H9 (cell line): ENCODE measurements around the gene TNIK. TPM values are rescaled to one million over a fixed set of nuclear protein-coding genes. Genes with fewer than 3 reads are reported as not detected.

Experiments
- DNase-seq: peaks from one replicate; pipeline ENCODE4 v3.0.0-alpha.2; 2017
- H2AFZ ChIP-seq: one replicate; pipeline ENCODE4 v1.6.1; 2013; ENCODE audit warnings: mild to moderate bottlenecking, low read length, control low read depth, moderate library complexity
- H2AK5ac ChIP-seq: 2 replicates; pipeline ENCODE4 v1.6.1; 2013; ENCODE audit warnings: low read length, control low read depth, mixed read lengths; ENCODE audit not compliant: insufficient read length
- H2BK120ac ChIP-seq: one replicate; pipeline ENCODE4 v1.6.1; 2013; ENCODE audit warnings: low read depth, mild to moderate bottlenecking, low read length, control low read depth, inconsistent platforms; ENCODE audit not compliant: poor library complexity, severe bottlenecking
- H2BK12ac ChIP-seq: 2 replicates; pipeline ENCODE4 v1.6.1; 2013; ENCODE audit warnings: low read length, control low read depth, mixed read lengths, low read depth; ENCODE audit not compliant: insufficient read length
- H2BK15ac ChIP-seq: 2 replicates; pipeline ENCODE4 v1.6.1; 2013; ENCODE audit warnings: low read depth, low read length, control low read depth
- H2BK20ac ChIP-seq: one replicate; pipeline ENCODE4 v1.6.1; 2013; ENCODE audit warnings: low read depth, mild to moderate bottlenecking, low read length, control low read depth, inconsistent platforms; ENCODE audit not compliant: poor library complexity, severe bottlenecking
- H2BK5ac ChIP-seq: 2 replicates; pipeline ENCODE4 v1.6.1; 2013; ENCODE audit warnings: low read length, control low read depth, mixed read lengths; ENCODE audit not compliant: insufficient read length
- H3K14ac ChIP-seq: 2 replicates; pipeline ENCODE4 v1.6.1; 2013; ENCODE audit warnings: low read length, control low read depth; ENCODE audit not compliant: insufficient read depth
- H3K18ac ChIP-seq: 2 replicates; pipeline ENCODE4 v1.6.1; 2013; ENCODE audit warnings: low read depth, mild to moderate bottlenecking, mixed read lengths, low read length, control low read depth; ENCODE audit not compliant: insufficient read length
- H3K23ac ChIP-seq: 2 replicates; pipeline ENCODE4 v1.6.1; 2013; ENCODE audit warnings: low read length, control low read depth, mixed read lengths, low read depth; ENCODE audit not compliant: insufficient read length
- H3K23me2 ChIP-seq: 2 replicates; pipeline ENCODE4 v1.6.1; 2013; ENCODE audit warnings: low read depth, mild to moderate bottlenecking, mixed read lengths, low read length, control low read depth; ENCODE audit not compliant: insufficient read length, poor library complexity, severe bottlenecking
- H3K27ac ChIP-seq: 2 replicates; pipeline ENCODE4 v1.5.1; 2013; ENCODE audit warnings: low read length, control low read depth, mixed read lengths, low read depth; ENCODE audit not compliant: insufficient read length
- H3K27me3 ChIP-seq: 2 replicates; pipeline ENCODE4 v1.6.1; 2013; ENCODE audit warnings: low read length, control low read depth, inconsistent platforms; ENCODE audit not compliant: insufficient read depth
- H3K4ac ChIP-seq: 2 replicates; pipeline ENCODE4 v1.6.1; 2013; ENCODE audit warnings: low read depth, mild to moderate bottlenecking, control low read depth, inconsistent platforms, low read length, moderate library complexity
- H3K4me1 ChIP-seq: 2 replicates; pipeline ENCODE4 v1.6.1; 2013; ENCODE audit warnings: low read length, control low read depth, inconsistent platforms; ENCODE audit not compliant: insufficient read depth
- H3K4me2 ChIP-seq: 2 replicates; pipeline ENCODE4 v1.6.1; 2013; ENCODE audit warnings: low read length, control low read depth, mixed read lengths; ENCODE audit not compliant: insufficient read length, insufficient read depth
- H3K56ac ChIP-seq: 2 replicates; pipeline ENCODE4 v1.6.1; 2013; ENCODE audit warnings: low read depth, mild to moderate bottlenecking, mixed read lengths, low read length, control low read depth; ENCODE audit not compliant: insufficient read length
- H3K79me1 ChIP-seq: 2 replicates; pipeline ENCODE4 v1.6.1; 2013; ENCODE audit warnings: low read depth, mild to moderate bottlenecking, moderate library complexity, low read length, control low read depth, inconsistent platforms; ENCODE audit not compliant: insufficient read depth, poor library complexity, severe bottlenecking
- H3K79me2 ChIP-seq: 2 replicates; pipeline ENCODE4 v1.6.1; 2013; ENCODE audit warnings: low read length, control low read depth, inconsistent platforms; ENCODE audit not compliant: insufficient read depth
- H3K9ac ChIP-seq: 2 replicates; pipeline ENCODE4 v1.6.1; 2013; ENCODE audit warnings: low read length, control low read depth, mixed read lengths; ENCODE audit not compliant: insufficient read length; ENCODE audit errors: extremely low read depth
- H3K9me3 ChIP-seq: one replicate; pipeline ENCODE4 v1.6.1; 2013; ENCODE audit warnings: low read depth, low read length, inconsistent platforms; ENCODE audit not compliant: control insufficient read depth
- H3T11ph ChIP-seq: one replicate; pipeline ENCODE4 v1.6.1; 2013; ENCODE audit warnings: mild to moderate bottlenecking, low read length, control low read depth, inconsistent platforms
- H4K20me1 ChIP-seq: one replicate; pipeline ENCODE4 v1.6.1; 2013; ENCODE audit not compliant: control insufficient read depth, insufficient read length, insufficient read depth
- H4K5ac ChIP-seq: 2 replicates; pipeline ENCODE4 v1.6.1; 2013; ENCODE audit warnings: low read depth, mild to moderate bottlenecking, mixed read lengths, low read length, control low read depth; ENCODE audit not compliant: insufficient read length
- H4K8ac ChIP-seq: replicated peaks from 2 replicates; pipeline ENCODE4 v1.6.1; 2013; ENCODE audit warnings: low read length, control low read depth, mixed read lengths, low read depth; ENCODE audit not compliant: insufficient read length
- H4K91ac ChIP-seq: 2 replicates; pipeline ENCODE4 v1.6.1; 2013; ENCODE audit warnings: low read depth, mild to moderate bottlenecking, moderate library complexity, mixed read lengths, low read length, control low read depth; ENCODE audit not compliant: insufficient read length
- H3K27ac Mint-ChIP-seq, 3 experiments: 2 replicates in 2 of 3; 3 replicates in 1 of 3; pipeline ENCODE4 v1.8.0; 2020 to 2021; ENCODE audit warnings: mixed read lengths in 3 of 3, mild to moderate bottlenecking in 1 of 3, moderate library complexity in 1 of 3
- H3K27me3 Mint-ChIP-seq: 2 replicates; pipeline ENCODE4 v1.8.0; 2021; ENCODE audit warnings: low read depth, mild to moderate bottlenecking, moderate library complexity, mixed read lengths
- H3K36me3 Mint-ChIP-seq, 3 experiments: 2 replicates in 2 of 3; 3 replicates in 1 of 3; pipeline ENCODE4 v1.8.0; 2020 to 2021; ENCODE audit warnings: low read depth in 3 of 3, mixed read lengths in 3 of 3; ENCODE audit not compliant: insufficient read depth in 1 of 3
- H3K4me1 Mint-ChIP-seq, 2 experiments: 2 replicates each; pipeline ENCODE4 v1.8.0; 2020; ENCODE audit warnings: mixed read lengths in 2 of 2
- H3K4me3 Mint-ChIP-seq, 2 experiments: 2 replicates in 1 of 2; 3 replicates in 1 of 2; pipeline ENCODE4 v1.8.0; 2020 to 2021; ENCODE audit warnings: mild to moderate bottlenecking in 2 of 2, mixed read lengths in 2 of 2, moderate library complexity in 1 of 2
- H3K9me3 Mint-ChIP-seq, 2 experiments: 2 replicates in 1 of 2; 3 replicates in 1 of 2; pipeline ENCODE4 v1.8.0; 2020; ENCODE audit warnings: mild to moderate bottlenecking in 2 of 2, mixed read lengths in 2 of 2, moderate library complexity in 1 of 2
- WGBS: extraction: QIAGEN DNeasy Blood & Tissue Kit; methylation state at CpG from one replicate; pipeline ENCODE4 v1.1.7; 2013; ENCODE audit warnings: missing lambda C conversion rate, low lambda C conversion rate, mixed read lengths; ENCODE audit not compliant: insufficient read length; ENCODE audit errors: extremely low coverage; 5-methylcytosine and 5-hydroxymethylcytosine counted together
- total RNA-seq: library from RNA; stranded (reverse); gene quantifications from 2 replicates; pipeline ENCODE4 v1.2.1, GENCODE V29; 2021
- TF ChIP-seq, protein P1 (sequence below): fragments of 200-600 bp; sonication (generic); conservative IDR thresholded peaks from 3 replicates; pipeline ENCODE4 v1.8.0; 2021; ENCODE audit warnings: antibody characterized with exemption, mild to moderate bottlenecking

Gene TNIK
- total RNA-seq, 1 experiment from 2014 or later: 15.9 TPM

DNA sequence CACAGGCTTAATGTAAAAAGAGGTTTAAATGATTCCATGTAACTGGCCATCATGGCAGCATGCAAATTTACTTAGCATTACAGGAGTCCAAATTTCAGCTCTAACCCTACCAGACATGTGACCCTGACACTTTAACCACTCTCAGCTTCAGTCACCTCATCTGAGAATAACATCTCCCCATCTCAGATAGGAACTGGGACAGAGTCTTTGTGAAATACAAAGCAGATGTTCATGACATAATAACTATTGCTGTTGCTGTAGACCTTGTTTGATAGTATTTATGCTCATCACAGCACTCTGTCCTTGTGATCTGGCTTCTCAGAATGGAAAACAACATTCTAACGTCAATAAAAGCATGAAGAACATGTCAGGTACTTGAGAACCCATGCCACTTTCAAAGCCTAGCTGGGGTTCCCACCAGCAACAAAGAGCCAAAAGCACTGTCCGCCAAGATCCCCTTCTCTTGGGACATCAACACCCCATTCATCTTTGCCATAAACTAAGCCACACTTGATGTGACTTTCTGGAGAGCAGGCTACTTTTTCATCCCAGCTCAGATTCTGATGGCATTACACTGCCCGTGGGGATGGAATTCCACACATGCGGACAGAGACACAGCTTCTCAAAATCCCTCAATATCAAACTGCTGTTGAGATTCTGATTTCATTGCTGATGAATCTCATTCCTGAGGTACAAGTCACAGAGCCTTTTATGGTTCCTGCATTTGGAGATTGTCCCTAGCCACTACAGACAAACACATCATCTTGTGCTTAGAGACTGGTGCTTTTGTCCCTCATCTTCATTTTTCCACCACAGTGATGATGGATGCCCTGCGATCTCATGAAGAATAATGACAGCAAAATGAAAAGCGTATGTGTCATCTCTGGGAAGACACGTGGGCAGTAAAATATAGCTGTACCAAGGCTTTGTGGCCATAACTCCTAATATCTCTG is 202.7 kb downstream of the TNIK start:
- WGBS: no CpG with 5 or more reads among the region's 7 CpGs
- H3K27ac Mint-ChIP-seq: no peak overlapping the region
- Histone ChIP-seq H2BK5ac (no peak overlapping the region), H3K4me1 (peaks cover 8% of the 10 kb centered on the region; the same call in 1 of the 2 replicates), H4K5ac (no peak overlapping the region), H2BK12ac (no peak overlapping the region), H2BK20ac (no peak overlapping the region), H3K27ac (no peak overlapping the region), H4K91ac (no peak overlapping the region), H4K8ac (no peak overlapping the region), H3K9me3 (no peaks in the 10 kb centered on the region), H2BK15ac (no peak overlapping the region), H3K56ac (no peak overlapping the region), H3K79me2 (0 out of 2 replicates have a peak, but pooled peaks cover 3% of the 10 kb centered on the region), H2AFZ (no peak overlapping the region), H3K4me2 (no peak overlapping the region), H2AK5ac (no peak overlapping the region), H3K23me2 (no peaks in the 10 kb centered on the region), H3K79me1 (no peaks in the 10 kb centered on the region), H3T11ph (no peak overlapping the region), H2BK120ac (no peak overlapping the region), H3K14ac (no peak overlapping the region), H3K27me3 (no peaks in the 10 kb centered on the region), H3K9ac (no peak overlapping the region), H3K4ac (no peak overlapping the region), H3K23ac (no peak overlapping the region), H3K18ac (no peak overlapping the region), H4K20me1 (no peaks in the 10 kb centered on the region)
- no peak for DNase-seq
- H3K27me3 Mint-ChIP-seq: no peaks in the 10 kb centered on the region
- no peak overlapping the region for H3K4me3 Mint-ChIP-seq
- no peaks in the 10 kb centered on the region for H3K9me3 Mint-ChIP-seq
- H3K4me1 Mint-ChIP-seq: peaks cover 5 to 9% of the 10 kb centered on the region in 2 experiments; a peak in 3 of 4 replicates
- TF ChIP-seq, protein P1, sequence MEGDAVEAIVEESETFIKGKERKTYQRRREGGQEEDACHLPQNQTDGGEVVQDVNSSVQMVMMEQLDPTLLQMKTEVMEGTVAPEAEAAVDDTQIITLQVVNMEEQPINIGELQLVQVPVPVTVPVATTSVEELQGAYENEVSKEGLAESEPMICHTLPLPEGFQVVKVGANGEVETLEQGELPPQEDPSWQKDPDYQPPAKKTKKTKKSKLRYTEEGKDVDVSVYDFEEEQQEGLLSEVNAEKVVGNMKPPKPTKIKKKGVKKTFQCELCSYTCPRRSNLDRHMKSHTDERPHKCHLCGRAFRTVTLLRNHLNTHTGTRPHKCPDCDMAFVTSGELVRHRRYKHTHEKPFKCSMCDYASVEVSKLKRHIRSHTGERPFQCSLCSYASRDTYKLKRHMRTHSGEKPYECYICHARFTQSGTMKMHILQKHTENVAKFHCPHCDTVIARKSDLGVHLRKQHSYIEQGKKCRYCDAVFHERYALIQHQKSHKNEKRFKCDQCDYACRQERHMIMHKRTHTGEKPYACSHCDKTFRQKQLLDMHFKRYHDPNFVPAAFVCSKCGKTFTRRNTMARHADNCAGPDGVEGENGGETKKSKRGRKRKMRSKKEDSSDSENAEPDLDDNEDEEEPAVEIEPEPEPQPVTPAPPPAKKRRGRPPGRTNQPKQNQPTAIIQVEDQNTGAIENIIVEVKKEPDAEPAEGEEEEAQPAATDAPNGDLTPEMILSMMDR: no peak
- H3K36me3 Mint-ChIP-seq: 0 out of 7 replicates have a peak, but pooled peaks cover 0 to 2% (median 0%) of the 10 kb centered on the region in 3 experiments
